ENCODE results near the gene AKAP8.

DNA sequence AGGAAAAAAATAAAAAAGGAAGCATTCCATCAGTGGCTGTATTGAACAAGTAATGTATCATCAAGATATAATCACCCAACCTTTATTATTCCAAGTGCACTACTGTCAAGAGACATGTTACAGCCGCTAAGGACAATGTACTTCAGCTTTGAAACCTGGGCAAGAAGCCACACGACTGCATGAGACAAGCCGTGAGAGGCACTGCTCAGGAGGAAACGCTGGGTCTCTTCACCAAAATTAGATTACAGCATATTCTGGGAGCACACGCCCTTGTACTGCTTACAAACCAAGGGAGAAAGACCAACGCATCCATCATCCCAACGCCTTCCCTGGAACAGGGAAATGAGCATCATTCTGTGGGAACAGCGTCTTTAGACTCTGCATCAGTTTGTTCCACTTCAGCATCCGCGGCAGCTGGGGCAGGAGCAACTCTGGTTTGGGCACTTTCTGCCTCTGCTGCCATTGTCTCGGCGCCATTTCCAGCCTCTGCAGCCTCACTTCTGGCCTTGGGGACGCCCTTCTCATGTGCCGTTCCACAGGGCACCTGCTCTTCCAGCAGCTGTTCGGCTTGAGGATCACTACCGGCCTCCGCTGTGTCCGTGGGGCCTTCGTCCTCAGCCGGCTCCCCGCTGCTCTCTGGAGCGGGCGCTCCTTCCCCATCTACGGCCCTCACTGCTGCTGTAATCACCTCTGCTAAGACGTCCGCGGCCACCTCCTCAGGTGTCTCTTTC is 24.9 kb downstream of the AKAP8 start:
- TF ChIP-seq POLR2A (IDR thresholded peaks at IDR 0.05), result no peak
- TF ChIP-seq, protein P1, sequence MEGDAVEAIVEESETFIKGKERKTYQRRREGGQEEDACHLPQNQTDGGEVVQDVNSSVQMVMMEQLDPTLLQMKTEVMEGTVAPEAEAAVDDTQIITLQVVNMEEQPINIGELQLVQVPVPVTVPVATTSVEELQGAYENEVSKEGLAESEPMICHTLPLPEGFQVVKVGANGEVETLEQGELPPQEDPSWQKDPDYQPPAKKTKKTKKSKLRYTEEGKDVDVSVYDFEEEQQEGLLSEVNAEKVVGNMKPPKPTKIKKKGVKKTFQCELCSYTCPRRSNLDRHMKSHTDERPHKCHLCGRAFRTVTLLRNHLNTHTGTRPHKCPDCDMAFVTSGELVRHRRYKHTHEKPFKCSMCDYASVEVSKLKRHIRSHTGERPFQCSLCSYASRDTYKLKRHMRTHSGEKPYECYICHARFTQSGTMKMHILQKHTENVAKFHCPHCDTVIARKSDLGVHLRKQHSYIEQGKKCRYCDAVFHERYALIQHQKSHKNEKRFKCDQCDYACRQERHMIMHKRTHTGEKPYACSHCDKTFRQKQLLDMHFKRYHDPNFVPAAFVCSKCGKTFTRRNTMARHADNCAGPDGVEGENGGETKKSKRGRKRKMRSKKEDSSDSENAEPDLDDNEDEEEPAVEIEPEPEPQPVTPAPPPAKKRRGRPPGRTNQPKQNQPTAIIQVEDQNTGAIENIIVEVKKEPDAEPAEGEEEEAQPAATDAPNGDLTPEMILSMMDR (IDR thresholded peaks at IDR 0.05), result no peak

Data from esophagus squamous epithelium (tissue), 4 donors.